ENCODE results near the gene FAM32A.
A peak's percentile ranks its signal among the peaks of the same experiment; 100 is the strongest.

Gene FAM32A

DNA sequence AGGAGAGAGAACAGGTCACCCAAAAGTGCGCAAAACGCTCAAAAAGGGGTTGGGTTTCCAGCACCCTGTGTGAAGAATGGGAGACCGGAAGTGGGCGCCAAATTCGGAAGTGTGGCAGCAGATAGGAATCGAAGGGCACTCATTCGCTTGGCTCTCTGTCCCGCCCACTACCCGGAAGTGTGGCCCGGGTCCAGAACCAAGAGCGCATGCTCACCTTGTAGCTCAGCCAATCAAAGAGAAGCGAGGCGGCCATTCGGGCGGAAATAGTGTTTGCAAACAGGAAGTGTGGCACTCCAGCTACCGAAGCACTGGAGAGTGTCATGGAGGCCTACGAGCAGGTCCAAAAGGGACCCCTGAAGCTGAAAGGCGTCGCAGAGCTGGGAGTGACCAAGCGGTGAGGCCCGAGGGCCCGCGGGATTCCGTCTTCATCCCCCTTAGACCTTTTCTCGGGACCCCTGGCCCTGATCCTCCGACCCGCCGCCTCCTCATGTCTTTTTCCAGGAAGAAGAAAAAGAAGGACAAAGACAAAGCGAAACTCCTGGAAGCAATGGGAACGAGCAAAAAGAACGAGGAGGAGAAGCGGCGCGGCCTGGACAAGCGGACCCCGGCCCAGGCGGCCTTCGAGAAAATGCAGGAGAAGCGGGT is at the start of gene FAM32A:
Gene FAM32A, plus strand, starts transcription at position 288 of the 645 bp plus-strand sequence. Its CDS starts 33 bp downstream, at position 321.
- DNase-seq: peak; percentile 100

DNA sequence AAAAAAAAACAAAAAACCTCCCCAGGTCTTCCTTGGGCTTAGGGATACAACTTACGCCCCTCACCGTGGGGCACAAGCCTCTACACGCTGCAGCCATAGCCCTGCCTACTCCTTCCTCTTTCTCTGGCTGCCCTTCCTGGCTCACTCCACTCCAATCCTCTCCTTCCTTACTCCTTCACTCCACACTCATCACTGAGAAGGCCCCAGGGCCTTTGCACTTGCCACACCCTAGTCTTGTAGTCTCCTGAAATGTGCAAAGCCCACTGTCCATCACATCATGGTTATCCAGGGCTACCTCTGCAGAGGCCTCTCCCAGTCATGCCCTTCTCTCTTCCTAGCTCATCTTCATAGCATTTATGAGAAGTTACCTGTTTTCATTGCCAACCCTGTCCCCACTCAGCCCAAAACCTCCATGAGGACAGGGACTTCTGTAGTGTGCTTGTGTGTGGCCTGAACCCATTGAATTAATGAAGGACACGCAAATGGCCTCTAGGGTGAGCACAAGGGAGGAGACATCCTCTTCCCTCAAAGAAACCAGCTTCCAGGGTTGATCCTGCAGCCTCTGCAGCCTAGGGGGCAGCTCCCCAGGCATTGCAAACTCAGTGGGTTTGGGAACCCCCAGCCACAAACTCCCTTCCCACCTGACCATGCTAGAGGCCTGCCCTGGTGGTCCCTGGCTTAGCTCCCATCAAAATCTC is 49.6 kb upstream of the FAM32A start:
- DNase-seq: no peak

DNA sequence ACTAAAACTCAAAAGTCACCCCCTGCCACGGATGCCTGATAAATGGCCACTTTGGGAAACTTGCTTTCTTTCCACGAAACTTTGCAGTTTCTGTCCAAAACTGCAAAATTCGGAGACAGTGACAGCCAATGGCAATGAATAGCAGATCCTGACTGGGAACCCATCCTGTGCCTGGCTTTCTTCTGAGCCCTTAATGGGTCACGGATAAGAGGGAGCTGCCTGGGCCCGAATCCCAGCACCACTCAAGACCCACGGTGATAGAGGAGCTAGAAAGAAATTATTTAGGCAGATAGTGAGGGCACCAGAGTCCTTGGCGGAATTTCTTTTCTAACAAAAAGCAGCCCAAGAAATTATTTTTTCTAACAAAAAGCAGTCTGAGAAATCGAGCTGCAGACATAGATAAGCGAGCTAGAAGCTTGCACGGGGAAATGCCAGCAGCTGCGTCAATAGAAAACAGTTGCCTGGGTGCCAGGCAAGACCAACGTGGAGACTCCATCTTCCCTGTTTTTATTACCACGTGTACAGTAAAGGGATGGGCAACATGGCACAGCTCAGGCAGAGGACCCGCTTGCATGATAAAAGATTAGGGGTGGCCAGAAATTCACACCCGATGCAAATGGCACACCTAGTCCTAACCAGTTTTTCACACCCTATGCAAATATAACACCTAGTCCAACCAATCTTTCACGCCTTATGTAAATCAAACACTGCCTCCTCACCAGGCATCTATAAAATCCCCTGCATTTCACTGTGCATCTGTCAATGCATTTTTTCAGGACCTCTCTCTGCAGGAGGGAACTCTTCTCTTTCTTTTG is 48.8 kb upstream of the FAM32A start:
- DNase-seq: no peak

DNA sequence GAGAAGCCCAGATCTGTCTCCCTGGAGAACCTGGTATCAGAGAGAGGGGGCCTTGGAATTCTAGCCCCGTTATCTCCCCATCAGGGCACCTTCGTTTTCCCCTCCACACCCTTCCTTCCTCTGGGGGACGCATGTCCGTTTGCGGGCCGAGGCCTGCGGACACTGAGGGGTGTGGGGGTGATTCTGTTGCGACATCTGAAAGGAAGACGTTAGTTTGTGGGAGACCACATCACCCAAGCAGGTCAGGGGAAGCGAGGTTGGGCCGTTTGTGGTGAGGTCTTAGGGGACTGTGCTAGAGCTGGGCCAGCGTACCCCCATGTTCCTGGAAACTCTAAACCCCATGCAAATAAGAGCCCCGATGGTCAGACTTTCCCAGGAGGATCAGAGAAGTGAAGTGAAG is 45.5 kb upstream of the FAM32A start:
- no peak for DNase-seq

DNA sequence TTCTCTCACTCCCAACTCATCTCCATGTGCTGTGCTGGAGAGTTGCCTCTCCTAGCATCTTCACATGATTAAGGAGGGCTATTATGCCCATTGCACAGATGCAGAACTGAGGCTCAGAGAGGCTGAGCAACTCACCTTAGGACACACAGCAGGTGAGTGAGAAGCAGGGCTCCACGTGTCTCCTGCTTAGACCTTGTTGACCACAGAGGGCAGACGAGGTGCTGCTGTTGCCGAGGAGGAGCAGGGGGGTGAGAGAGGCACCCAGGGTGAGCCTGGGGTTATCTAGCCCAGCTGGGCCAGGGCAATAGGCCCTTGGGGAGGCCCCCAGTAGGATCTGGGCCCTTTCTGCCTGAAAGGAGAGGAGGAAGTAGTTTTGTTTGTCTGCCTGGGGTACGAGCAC is 44.2 kb upstream of the FAM32A start:
- DNase-seq: no peak

DNA sequence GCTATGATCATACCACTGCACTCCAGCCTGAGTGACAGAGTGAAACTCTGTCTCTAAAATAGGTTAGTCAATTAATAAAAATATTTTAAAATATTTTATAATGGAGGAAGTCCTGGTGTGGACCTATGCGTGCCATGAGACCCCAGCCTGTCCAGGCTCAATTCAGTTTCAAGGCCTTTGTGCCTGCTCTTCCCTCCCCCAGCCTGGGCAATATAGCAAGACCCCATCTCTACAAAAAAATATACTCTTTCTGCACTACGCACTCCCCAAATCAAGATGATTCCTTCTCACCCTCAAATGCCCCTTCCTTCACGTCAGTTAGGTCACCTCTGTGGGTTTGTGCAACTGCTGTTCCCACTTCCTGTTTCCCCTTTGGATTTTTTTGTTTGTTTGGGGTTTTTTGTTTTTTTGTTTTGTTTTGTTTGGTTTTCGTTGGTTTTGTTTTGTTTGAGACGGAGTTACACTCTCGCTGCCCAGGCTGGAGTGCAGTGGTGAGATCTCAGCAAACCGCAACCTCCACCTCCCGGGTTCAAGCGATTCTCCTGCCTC is 43.1 kb upstream of the FAM32A start:
- DNase-seq: no peak

DNA sequence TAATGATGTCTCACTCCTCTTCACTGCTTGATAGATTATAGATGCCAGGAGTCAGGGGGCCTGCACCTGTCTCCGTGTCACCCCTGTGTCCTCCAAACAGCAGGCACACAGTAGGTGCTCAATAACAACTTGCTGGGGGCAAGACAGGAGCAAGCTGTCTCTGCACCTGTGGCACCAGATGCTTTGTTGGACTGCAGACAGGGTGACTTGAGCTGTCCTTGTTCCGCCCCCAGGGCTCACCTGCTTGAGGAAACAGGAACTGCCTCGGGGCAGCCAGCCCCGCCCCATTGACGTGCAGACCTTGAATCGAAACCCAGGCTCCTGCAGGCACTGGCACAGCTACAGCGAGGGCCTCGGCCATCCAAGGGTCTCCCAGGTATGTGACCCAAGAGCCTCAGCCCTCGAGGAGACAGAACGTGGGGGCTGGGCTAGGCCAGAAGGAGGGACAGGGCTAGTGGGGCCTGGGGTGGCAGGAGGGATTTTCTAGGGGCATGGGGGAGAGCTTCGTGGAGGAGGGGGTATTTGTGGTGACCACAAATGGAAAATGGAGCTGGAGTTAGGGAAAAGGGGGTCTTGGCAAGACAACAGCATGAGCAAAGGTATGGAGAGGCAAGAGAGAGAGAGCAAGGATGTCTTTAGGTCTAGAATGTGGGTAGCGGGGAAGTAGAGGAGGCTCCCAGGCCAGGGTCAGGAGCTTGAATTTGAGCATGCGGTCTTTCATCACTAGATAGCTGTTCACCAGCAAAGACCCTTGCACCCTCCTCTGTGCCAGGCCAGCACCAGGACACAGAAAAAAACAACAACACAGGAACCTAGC is 41.6 kb upstream of the FAM32A start, which contains the start of gene HSH2D:
Gene HSH2D, plus strand, starts transcription at position 287 of the 817 bp plus-strand sequence. CDS start 5,066 bp downstream, outside the sequence.
- peak; percentile 10 for DNase-seq

DNA sequence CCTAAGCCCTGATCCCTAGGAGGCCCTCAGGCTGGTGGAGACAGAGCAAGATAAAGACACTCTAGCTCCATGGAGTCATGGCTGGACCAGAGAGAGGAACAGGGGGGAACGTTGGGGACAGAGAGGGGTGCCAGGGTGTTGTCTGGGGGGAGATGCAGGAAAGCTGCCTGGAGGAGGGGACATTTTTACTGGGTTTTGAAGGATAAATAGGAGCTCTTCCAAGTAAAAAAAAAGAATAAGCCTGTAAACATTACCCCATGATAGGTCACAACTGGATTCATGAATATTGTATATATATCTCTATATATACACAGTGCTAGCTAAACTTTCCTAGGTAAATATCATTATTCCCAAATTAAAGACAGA is 41.0 kb upstream of the FAM32A start:
- no peak for DNase-seq

DNA sequence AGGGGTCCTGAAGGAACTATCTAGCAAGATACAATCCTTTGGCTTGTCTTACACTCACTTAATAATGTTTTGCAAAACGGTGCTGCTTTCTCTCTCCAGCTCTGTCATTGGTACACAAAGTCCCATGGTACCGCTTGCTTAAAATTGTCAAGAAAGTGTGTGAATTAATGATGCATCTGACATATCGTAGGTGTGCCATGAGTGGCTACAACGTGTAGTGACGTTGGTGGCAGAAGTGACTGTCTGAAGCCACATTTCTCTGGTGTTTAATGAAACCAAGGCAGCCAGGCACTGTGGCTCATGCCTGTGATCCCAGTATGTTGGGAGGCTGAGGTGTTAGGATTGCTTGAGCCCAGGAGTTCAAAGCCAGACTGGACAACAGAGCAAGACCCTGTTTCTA is 39.1 kb upstream of the FAM32A start:
- DNase-seq: no peak

DNA sequence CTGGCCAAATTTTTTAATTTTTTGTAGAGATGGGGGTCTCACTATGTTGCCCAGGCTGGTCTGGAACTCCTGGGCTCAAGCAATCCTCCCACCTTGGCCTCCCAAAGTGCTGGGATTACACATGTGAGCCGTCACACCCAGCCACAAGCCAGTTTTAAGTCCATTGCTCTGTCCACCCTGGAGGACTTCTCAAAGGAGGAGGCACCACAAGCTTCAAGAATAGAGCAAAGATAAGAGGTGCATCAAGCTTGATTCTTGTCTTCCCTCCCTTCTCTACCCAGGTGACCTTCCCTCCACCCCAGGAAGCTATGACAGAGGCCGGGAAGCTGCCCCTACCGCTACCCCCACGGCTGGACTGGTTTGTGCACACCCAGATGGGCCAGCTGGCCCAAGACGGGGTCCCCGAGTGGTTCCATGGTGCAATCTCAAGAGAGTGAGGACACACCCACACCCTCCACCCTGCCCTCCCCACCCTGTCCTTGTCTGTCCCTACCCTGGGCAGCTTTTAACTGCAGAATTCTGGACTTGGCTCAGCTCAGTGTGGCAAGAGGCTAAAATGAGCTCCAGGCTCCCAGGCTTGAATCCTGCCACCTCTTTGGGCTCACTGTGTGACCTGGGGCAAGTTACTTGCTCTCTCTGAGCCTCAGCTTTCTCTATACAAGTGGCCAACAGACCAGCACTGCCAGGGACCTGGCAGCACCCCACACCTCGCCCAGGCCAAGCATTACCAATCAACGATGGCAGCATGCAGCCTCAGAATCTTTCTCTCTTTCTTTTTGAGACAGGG is 36.6 kb upstream of the FAM32A start:
- no peak for DNase-seq

DNA sequence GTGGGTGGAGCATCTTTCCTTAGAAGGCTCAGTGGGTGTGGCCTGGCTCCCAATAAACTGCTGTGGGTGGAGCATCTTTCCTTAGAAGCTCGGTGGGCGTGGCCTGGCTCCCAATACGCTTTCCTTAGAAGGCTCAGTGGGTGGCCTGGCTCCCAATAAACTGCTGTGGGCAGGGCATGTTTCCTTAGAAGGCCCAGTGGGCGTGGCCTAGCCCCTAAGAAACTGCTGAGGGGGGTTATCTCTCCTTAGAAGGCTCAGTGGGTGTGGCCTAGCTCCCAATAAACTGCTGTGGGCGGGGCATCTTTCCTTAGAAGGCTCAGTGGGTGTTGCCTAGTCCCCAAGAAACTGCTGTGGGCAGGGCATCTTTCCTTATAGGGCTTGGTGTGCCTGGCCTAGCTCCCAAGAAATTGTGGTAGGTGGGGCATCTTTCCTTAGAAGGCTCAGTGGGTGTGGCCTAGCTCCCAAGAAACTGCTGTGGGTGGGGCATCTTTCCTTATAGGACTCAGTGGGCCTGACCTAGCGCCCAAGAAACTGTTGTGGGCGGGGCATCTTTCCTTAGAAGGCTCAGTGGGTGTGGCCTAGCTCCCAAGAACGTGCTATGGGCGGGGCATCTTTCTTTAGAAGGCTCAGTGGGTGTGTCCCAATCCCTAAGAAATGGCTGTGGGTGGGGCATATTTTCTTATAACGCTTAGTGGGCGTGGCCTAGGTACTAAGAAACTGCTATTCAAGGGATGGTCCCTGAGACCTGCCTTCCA is 31.5 kb upstream of the FAM32A start:
- DNase-seq: no peak

DNA sequence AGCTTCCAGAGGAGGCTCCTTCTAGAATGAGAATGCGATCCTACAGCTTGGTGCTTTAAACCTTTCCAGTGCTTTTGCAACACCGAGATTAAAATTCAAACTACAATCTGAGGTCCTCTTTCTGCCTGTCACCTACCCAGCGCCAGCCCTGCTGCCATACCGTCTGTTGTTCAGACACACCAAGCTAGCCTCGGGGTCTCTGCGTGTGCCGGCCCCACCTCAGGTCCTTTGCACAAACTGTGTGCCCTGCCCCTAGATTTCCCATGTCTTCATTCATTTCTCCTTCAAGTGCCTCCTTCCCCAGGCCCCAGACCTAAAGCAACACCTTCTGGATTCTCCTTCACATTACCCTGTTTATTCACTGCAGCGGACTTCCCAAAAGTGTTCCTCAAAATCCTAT is 30.7 kb upstream of the FAM32A start:
- no peak for DNase-seq

DNA sequence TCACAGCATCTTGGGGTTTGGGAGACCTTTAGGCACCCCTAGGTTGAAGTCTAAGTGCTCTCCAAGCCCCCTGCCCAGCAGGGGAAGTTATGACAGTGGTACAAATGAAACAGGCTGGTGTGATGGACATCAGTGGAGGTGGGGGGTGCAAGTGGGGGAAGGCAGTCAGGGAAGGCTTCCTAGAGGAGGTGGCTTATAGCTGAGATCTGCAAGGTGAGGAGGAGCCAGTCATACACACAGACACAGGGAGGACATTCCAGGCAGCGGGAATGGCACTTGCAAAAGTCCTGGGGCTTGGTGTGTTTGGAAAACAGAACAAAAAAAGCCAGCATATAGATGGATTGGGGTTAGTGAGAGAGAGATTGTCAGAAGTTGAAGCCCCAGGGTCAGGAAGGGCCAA is 30.1 kb upstream of the FAM32A start:
- DNase-seq: no peak

DNA sequence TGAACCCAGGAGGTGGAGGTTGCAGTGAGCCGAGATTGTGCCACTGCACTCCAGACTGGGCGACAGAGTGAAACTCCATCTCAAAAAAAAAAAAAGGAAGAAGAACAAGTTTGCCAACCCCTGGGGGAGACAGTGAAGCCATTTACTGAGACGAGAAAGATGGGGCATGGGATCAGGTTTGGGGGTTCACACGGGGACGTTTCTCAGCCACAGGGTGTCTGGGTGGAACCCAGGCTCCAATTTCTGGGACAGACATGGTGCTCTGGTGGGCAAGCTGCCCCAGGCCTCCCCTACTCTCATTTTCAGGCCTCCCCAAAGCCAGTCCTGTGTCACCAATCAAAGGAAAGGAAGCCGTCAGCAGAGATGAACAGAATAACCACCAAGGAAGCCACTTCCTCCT is 28.3 kb upstream of the FAM32A start:
- no peak for DNase-seq

DNA sequence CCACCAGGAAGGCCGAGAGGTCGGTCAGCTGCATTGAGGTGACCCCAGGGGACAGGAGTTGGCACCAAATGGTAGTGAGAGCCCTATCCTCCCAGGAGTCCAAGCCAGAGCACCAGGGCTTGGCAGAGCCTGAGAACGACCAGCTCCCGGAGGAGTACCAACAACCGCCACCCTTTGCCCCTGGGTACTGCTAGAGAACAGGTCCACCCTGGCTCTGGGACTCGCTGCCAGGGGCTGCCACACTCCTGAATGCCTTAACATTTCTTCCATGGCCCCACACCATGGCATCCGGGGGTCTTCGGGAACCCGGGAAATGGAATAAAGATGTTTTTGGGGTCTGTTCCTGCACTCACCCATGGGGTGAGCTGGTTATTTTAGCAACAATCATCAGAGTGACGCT is 27.6 kb upstream of the FAM32A start:
- no peak for DNase-seq

DNA sequence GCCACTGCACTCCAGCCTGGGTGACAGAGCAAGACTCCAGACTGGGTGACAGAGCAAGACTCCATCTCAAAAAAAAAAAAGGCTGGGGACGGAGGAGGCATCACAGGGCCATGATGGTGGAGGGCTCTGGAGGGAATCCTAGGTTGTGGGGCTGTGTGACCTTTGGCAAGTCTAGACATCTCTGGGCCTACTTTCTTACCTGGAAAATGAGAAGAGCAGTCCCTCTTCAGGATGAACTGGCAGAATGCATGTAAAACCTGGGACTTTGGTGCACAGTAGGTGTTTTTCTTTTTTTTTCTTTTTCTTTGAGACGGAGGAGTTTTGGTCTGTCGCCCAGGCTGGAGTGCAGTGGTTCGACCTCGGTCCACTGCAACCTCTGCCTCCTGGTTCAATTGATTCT is 25.6 kb upstream of the FAM32A start:
- DNase-seq: no peak

DNA sequence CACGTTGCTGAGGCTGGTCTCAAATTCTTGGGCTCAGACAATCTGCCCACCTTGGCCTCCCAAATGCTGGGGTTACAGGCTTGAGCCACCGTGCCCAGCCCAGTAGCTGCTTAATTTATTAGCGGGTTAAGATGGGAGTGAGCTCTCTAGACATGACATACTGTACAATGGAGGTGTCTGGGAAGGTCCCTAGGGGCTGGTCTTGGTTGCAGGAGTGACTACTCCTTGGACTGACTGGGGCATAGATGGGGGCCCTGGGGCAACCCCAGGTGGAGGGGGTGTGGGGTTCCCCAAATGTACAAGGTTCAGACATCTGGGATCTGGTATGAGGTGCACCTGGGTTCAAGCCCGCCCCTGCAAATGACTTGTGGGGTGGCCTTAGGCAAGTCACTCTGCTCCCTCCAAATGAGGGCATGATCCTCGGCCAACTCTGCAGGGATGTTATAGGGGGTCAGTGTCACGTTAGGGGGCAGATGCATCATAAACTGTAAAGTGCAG is 24.7 kb upstream of the FAM32A start:
- no peak for DNase-seq

DNA sequence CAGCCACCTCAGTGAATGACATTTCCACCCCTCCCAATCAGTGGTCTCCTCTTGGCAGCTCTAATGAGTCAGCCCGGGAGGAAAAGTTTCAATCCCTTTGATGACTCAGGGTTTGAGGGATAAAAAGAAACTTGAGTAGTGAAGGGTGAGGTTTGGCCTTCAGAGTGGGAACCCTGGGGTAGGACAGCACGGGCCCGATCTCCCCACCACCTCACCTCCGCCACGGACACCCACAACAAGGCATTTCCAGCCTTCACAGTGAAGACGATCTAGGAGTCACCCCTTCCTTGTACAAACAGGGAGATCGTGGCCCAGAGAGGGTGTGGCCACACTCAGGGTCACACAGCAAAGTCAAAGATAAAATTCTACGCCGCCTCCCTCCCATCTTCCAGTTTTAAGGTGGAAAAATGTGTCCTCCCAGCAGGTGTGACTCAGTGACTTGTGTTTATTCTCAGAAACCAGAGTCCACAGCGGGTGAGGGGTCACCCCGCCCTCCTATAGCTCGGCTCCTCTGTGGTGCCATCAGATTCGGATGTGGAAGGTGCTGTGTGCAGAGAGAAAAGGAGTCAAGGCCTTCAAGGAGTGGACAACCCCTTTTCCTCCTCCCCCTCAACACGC is 24.2 kb upstream of the FAM32A start:
- no peak for DNase-seq

DNA sequence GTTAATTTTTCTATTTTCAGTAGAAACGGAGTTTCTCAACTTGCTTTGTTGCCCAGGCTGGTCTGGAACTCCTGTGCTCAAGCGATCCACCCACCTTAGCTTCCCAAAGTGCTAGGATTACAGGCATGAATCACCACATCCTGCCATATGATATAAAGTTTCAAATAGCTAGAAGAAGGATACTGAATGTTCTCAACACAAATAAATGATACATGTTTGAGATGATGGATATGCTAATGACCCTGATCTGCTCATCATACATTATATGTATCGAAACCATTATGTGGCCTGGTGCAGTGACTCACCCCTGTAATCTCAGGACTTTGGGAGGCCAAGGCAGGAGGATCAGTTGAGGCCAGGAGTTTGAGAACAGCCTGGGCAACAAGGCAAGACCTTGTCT is 23.4 kb upstream of the FAM32A start:
- DNase-seq: no peak

DNA sequence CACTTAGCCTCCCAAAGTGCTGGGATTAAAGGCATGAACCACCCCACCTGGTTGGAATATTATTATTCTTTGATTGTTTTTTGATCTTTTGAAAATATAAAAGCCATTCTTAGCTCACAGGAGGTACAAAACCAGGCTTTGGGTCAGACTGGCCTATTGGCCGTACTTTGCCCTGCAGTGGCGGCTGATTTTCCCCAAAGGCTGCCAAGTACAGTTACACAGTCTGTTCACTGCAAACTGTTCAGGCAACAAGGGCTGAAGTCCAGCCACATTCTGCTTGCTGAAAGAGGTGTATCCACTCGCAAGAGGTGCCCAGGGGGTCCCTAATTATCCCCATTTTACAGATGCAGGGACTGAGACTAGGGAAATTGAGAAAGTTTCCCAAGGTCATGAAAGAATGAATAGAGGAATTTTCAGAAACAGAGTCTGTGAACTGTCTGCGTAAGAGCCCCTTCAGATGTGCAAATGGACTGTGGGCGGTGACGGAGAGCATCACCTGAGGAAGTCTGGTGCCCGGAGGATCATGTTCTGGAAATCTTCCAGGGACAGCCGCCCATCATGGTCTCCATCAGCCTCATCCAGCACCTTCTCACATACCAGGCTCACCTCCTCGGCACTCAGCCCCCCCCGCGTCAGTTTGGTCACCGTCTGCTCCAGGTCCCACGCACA is 20.9 kb upstream of the FAM32A start:
- DNase-seq: no peak
